ENCODE results near the gene SUSD1. TPM values are rescaled to one million over a fixed set of nuclear protein-coding genes. Genes with fewer than 3 reads are reported as not detected.

Gene SUSD1
- total and polyA plus RNA-seq, 8 donors: 2.6 to 14.8 (median 4.4) TPM

- DNase-seq (no peak), ATAC-seq (peak in 1 of 4 donors; percentile 39), FAIRE-seq (peak; percentile 66)
- no peaks in the 10 kb centered on the region for H3K4me1 ChIP-seq
- H3K36me3 ChIP-seq: no peaks in the 10 kb centered on the region
- intact Hi-C loops (cut with DNase I): no loop called here
- WGBS, 2 donors: 69 to 91% methylated on average over 2 of the region's 2 CpGs
- H3K4me3 ChIP-seq: no peak overlapping the region
- TF ChIP-seq, protein P1, sequence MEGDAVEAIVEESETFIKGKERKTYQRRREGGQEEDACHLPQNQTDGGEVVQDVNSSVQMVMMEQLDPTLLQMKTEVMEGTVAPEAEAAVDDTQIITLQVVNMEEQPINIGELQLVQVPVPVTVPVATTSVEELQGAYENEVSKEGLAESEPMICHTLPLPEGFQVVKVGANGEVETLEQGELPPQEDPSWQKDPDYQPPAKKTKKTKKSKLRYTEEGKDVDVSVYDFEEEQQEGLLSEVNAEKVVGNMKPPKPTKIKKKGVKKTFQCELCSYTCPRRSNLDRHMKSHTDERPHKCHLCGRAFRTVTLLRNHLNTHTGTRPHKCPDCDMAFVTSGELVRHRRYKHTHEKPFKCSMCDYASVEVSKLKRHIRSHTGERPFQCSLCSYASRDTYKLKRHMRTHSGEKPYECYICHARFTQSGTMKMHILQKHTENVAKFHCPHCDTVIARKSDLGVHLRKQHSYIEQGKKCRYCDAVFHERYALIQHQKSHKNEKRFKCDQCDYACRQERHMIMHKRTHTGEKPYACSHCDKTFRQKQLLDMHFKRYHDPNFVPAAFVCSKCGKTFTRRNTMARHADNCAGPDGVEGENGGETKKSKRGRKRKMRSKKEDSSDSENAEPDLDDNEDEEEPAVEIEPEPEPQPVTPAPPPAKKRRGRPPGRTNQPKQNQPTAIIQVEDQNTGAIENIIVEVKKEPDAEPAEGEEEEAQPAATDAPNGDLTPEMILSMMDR (IDR thresholded peaks at IDR 0.05): peak in 1 of 4 donors; percentile 18
- no peaks in the 10 kb centered on the region for H3K27me3 ChIP-seq
- no peaks in the 10 kb centered on the region for H3K9me3 ChIP-seq
- no peak overlapping the region for H3K27ac ChIP-seq
Measured at GRCh38 chr9:112086627-112087026, 88.5 kb downstream of the SUSD1 start.

- Histone ChIP-seq H3K9me3 (no peaks in the 10 kb centered on the region), H3K4me1 (no peaks in the 10 kb centered on the region), H3K4me3 (no peak overlapping the region), H3K27ac (no peak overlapping the region), H3K27me3 (no peaks in the 10 kb centered on the region), H3K36me3 (no peaks in the 10 kb centered on the region)
- intact Hi-C loops (cut with DNase I): no loop called here
- TF ChIP-seq, protein P1 (IDR thresholded peaks at IDR 0.05): no peak
- ATAC-seq: no peak
- WGBS, 2 donors: 47 to 58% methylated on average over 2 of the region's 2 CpGs
- FAIRE-seq: no peak
- DNase-seq: no peak
Measured at GRCh38 chr9:112084907-112085306, 90.2 kb downstream of the SUSD1 start.

DNA sequence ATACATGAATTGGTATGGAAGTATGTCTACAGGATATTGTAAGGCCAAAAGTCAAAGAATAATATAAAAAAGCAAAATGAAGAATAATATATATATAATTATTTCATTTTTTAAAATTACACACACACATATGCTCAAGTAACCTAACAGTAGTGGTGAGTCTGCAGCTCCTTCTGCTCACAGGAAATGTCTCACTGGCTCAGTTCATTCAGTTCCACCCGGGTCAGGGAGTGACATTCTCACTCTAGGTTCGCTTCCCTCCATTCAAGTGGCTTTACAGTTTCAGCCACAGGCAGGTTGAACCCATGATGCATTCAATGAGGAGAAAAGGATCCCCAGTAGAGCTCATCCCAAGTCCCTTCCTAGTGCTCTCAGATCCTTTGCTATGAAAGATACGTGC is 90.8 kb downstream of the SUSD1 start:
- Histone ChIP-seq H3K27ac (no peak overlapping the region), H3K27me3 (no peaks in the 10 kb centered on the region), H3K9me3 (no peaks in the 10 kb centered on the region), H3K4me1 (no peaks in the 10 kb centered on the region), H3K36me3 (no peaks in the 10 kb centered on the region), H3K4me3 (no peak overlapping the region)
- no peak for ATAC-seq
- intact Hi-C loops (cut with DNase I): no loop called here
- 59 to 89% methylated on average over 3 of the region's 3 CpGs for WGBS, 2 donors
- TF ChIP-seq, protein P1 (IDR thresholded peaks at IDR 0.05): no peak
- DNase-seq: no peak
- FAIRE-seq: no peak

- Histone ChIP-seq H3K4me1 (no peaks in the 10 kb centered on the region), H3K9me3 (no peaks in the 10 kb centered on the region), H3K4me3 (no peak overlapping the region), H3K27me3 (no peaks in the 10 kb centered on the region), H3K27ac (no peak overlapping the region), H3K36me3 (no peaks in the 10 kb centered on the region)
- TF ChIP-seq, protein P1 (IDR thresholded peaks at IDR 0.05): no peak
- 58 to 89% methylated on average over 7 of the region's 7 CpGs for WGBS, 2 donors
- ATAC-seq (no peak), FAIRE-seq (no peak), DNase-seq (no peak)
- intact Hi-C loops (cut with DNase I): no loop called here
Measured at GRCh38 chr9:112081918-112082729, 93.0 kb downstream of the SUSD1 start.
